Measurements from ENCODE around the gene MYH10.

Gene MYH10

DNA sequence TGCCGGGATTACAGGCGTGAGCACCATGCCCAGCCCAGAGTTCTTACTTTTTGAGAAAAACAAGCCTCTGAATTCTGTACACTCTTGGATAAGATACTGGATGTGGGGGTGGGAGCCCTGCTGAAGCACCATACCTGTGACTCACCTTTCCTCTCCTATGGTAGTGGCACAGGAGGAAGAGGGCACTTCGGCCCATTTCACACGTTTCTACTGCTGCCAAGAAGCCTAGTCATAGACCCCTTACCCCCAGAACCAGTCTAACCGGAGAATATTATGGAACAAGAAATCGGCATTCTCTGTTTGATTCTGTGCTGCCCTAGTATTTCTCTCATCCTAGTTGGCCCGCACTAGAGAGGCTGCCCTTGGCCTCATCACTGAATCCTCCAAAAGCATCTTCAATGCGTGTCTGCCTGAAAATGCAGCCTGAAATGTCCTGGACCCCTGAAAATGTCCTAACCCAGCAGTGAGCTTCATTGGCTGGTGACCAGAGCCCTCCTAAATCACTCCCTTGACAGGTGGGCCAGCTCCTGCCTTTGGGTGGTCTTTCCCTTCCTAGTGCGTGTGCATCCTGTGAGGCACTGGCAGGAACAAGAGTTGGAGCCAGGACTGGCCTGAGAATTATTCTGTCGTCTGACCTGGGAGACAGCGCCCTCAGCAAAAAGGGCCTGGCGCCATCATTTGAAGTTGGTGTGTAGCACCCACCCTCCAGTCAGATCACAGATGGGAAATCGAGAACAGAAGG, 156.9 kb downstream of the MYH10 start:
- no peak for DNase-seq (ENCODE audit: low read depth)

DNA sequence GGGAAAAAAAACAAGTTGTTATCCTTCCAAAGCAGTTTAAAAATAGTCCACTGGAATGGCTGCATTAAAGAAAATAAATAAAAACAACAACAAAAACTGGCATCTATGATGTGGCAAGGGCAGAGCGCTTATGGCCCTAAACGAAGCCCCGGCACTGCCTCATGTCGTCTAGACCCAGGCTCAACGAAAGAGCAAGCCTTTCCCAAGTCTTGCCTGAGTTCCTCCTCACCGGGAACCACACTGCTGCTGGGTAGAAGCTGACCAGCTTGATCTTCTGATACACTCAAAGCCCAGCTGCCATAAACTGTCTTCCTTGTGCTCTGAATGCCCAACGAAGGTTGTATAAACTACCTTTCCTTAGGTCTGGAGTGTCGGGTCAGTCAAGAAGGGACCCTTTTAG, 157.9 kb downstream of the MYH10 start:
- no peak for DNase-seq (ENCODE audit: low read depth)

DNA sequence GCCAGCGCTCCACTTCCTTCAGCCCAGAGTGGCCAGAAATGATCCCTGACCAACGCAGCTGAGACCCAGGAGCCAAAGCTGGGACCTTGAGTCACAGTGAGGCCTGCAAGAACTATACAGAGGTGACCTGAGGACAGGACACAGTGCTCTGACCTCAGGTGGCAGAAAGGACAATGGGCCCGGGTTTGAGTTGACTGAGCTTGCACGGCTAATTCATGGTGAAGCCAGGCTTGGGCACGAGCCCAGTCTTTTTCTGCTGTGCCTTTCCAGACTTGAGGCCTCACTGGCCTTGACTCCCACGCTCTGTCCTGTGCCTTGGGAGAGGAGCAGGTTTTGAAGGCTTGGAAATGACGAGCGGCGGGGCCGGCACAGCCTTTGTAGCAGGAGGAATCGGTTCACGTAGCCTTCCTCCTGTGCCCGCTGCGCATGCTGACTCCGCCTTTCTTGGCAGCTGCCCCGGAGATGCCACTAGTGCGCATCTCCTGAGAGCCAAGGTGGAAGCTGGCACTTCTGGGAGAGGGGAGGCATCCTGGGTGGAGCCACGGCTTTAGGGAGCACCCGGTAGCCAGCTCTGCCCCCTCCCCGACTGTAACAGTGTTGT, 160.0 kb downstream of the MYH10 start:
- no peak for DNase-seq (ENCODE audit: low read depth)

DNA sequence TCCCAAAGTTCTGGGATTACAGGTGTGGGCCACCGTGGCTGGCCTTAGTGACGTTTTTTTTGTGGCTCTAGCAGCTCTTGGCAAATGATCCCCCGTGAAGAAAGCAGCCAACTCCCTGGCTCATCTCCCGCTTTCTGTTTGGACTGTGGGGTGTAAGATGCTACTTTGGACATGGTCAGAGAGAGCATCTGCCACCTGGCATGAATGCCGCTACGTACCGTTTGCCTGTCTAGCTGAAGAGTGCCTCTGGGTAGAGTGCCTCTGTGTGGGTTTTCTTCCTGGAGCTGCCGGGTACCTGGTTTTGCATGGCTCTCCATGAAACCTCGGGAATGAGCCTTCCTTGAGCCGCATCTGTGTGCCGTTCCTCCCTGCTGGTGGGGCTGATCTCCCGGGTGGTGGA, 160.6 kb downstream of the MYH10 start:
- DNase-seq (ENCODE audit: low read depth): no peak

DNA sequence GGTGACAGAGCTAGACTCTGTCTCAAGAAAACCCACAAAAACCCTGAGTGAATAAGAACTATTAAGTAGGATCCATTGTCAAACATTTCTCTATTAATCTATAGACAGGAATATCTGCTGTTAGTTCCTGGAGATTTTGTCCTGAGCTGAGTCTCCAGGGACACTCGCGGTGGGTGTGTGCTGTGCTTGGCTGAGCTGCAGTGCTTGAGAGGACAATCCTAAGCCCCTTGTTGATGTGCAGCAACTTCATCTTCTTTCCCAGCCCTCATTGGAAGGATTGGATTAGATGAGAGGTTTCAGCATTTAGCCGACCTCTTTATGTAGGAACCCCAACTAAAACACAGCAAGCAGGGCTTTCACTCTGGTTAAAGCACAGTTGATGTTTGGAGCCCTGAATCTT, 161.5 kb downstream of the MYH10 start:
- no peak for DNase-seq (ENCODE audit: low read depth)

DNA sequence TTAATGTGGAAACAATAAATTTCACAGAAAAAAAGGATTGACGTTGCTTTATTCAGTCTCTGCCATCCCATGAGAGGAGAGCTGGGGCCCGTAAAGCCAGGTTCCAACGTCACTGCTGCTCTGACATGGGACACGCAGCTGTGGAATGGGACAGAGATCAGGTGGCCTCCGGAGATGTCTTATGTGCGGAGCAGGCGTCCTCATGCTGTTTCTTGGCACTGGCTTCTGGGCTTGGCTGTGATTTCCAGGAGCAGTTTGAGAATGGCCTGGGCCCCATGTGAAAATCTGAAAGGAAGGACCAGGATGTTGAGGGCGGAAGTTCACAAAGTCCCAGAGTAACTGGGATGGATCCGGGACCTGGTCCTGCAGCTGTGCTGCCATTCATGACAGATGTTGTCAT, 162.4 kb downstream of the MYH10 start:
- no peak for DNase-seq (ENCODE audit: low read depth)

DNA sequence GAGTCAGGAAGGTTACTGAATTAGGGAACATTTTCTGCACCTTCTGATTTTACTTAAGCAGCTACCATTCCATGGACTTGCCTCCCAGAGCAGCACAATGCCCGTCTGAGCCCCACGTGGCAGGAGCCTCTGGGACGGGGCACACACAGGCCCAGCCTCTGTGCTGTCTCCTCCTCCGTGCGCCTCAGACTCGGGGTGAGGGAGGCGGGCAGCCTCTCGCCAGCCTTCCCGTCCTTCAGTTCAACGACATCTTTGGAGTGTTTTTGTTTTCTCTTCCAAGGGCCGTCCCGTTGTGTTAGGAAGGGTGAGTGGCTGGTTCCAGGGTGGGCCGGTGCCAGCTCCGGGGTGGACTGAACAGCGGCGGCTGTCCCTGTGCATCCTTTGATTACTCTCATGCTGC, 163.0 kb downstream of the MYH10 start:
- DNase-seq (ENCODE audit: low read depth): no peak

DNA sequence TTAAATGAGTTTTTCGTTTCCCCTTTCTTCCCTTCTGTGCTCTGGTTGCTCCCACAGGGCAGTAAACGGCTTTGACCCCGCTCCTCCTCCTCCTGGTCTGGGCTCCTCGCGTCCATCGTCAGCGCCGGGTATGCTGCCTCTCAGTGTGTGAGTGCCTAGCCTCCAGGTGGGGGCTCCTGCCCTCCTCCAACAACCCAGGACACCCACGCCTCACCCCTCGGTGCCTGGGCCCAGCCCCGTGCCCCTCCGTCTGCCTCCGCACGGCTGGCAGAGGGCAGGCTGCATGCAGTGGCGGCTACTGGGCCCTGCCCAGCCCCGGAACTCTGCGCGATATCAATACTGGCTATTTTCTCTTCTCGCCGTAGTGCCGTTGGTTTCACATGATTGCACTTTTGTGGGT, 163.7 kb downstream of the MYH10 start:
- no peak for DNase-seq (ENCODE audit: low read depth)

DNA sequence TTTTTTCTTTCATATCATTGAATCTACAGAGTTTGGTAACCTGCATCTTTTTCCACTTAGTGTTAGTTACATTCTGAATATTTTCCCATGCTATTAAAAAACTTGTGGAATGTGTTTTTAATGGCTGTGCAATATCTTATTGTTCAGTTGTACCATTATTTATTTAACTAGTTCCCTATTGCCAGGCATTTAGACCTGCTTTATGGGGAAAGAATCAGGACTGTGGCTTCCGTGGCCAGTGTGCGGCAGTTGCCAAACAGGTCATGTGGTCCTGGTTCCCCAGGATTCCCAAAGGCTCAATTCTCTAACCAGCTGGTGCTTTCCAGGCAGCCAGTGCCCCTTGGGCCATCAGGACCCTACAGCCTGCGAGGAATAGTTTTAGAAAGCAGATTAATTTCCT, 164.1 kb downstream of the MYH10 start:
- DNase-seq (ENCODE audit: low read depth): no peak

DNA sequence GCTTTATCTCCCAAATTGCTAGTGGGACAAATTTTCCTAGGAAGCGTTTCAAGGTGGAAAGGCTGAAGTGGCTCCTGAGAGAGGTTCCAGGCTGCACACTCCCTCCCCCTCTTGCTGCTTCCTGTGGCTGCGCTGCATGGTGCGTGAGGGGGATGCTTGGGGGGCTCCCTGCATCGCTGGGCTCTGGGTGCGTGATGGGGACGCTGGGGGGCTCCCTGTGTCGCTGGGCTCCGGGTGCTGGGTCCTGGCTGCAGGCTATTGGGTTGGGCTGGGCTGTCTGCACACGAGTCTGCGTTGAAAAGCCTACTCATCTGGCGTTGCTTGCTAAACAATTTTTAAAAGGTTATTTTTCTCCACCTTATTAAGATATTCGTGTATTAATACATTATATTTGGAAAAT, 164.8 kb downstream of the MYH10 start:
- no peak for DNase-seq (ENCODE audit: low read depth)

DNA sequence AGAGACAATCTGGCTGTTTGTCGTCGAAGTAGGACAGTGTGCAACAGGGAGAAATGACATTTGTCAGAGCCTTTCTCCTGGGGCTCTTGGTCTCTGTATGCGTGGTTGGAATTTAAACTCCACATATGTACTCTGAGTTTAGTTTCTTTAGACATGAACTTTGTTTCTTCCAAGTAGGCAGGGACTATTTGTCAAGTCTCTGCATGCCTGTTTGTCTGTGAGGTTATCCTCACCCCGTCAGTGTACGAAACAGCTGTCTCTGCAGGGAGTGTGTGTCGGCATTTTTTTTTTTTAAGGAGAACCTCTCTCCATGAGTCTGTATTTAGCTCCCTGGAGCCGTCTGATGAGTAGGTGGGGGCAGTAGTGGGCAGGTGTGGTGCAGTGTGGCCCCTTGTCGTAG, 165.2 kb downstream of the MYH10 start:
- DNase-seq (ENCODE audit: low read depth): no peak

DNA sequence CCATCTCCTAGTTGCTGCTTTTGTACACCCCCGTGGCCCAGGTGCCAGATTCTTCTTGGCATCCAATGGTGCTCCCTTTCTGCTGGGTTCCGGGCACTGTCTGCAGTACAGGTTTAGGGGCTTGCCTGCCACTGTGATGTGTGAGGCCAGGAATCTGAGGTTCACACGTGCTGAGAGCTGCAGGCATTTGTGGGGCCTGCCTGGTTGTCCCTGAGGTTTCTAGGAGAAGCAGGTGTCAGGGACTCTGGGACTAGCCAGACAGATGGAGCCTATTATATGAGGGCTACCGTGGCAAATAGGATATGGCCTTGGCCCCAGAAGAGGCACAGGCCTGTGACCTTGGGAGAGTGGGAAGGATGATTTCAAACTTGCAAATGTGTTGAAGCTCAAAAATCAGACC, 165.6 kb downstream of the MYH10 start:
- no peak for DNase-seq (ENCODE audit: low read depth)

DNA sequence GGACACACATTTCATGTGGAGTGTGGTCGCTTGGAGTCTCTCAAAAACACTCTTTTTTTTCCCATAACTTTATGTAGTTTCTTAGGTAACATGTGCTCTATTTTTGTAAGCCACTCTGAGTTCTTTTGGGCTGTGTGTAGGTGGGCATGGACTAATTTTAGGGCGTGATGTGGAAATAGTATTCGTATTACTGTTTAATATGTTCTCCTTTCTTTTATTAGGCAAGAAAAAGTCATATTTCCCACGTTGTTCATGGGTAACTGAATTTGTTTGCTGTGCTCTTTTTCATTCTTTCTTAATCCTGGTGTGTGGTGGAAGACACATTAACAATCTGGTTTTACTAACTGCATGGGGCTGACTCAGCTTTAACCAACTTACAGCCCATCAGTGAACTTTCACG, 167.4 kb downstream of the MYH10 start:
- no peak for DNase-seq (ENCODE audit: low read depth)

DNA sequence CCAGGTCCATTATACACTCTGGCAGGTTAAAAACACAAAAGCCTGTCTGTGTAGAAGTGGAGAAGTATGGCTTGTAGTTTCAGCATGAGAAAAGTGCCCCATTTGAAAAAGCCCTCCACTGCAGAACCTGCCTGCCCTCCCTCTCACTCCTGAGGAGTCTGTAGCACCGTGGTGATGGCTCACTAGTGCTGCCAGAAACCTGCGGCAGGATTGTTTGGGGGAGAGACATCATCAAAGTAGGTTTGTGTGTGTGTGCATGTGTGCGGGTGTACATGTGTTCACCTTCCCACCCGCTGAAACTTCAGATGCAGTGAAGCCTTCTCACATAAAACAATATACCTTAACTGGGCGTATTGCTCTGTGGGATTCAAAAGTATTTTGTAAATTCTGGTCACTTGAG, 168.0 kb downstream of the MYH10 start:
- DNase-seq (ENCODE audit: low read depth): no peak

DNA sequence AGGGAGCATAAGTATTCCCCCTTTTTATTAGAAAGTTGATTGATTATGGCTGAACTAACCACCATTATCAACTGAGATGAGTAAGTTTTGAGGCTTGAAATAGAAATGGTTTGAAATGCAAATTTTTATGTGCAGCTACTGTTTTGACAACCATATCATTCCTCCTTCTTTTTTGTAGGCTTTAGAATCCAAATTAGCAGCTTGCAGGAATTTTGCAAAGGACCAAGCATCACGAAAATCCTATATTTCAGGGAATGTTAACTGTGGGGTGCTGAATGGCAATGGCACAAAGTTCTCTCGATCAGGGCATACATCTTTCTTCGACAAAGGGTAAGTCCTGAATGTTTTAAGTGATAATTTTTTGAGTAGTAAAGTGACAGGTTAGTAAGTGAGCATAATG, 170.7 kb downstream of the MYH10 start:
- DNase-seq (ENCODE audit: low read depth): no peak

DNA sequence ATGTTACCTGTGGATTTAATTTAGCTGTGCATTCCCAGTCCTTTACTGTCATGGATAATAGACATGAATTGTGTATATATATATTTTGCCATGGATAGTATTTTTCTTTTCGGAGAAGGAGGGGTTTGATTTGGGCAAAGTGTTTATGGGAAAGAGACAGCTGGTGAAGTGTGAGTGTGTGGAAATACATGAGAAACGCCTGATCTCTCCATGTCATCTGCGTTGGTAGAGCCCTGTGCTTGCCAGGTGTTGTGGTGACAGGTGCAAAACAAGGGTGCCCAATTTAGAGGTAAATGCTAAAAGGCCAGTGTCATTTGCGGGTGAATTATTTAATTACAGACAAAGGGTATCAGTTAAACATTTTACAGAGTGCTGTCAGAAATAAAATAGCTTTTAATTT, 171.4 kb downstream of the MYH10 start:
- no peak for DNase-seq (ENCODE audit: low read depth)

DNA sequence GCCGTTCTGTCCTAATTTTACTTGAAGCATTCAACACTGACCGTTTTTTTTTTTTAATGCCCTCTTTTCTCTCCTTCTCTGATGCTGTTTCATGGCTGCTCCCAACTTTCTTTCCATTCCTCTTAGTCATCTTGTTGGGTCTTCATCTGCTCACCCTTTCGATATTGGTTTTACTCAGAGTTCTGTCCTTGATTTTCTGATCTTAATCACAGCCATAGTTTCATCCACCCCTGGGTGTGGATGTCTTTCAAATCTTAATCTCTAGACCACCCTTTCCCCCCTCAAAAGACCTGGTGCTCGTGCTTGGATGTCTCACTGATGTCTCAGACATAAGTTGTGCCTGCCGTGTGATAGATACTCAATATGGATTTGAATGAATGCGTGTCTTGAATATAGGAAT, 172.4 kb downstream of the MYH10 start:
- DNase-seq (ENCODE audit: low read depth): no peak

DNA sequence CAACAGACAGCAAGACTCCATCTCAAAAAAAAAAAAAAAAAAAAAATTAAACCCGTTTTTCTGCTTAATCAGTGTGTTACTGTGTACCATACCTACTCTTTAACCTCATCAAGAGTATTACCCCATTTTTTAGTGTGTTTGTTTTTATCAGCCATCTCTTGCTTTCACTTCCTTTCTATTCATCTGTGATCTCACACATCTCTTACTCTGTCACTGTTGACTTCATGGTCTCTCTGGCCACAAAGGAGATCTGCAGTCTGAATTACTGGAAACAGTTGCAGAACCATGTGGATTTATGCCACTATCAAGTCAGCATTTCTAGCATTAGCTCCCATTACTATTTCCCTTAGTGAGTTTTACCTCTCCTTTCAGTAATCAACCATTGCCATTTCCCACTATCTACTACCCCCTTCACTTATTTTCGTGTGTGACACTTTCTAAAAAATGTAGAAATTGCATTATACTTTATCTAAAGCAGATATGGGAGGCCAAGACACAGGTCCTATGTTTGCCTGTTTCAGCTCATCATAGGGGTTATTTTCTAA, 174.8 kb downstream of the MYH10 start:
- no peak for DNase-seq (ENCODE audit: low read depth)

DNA sequence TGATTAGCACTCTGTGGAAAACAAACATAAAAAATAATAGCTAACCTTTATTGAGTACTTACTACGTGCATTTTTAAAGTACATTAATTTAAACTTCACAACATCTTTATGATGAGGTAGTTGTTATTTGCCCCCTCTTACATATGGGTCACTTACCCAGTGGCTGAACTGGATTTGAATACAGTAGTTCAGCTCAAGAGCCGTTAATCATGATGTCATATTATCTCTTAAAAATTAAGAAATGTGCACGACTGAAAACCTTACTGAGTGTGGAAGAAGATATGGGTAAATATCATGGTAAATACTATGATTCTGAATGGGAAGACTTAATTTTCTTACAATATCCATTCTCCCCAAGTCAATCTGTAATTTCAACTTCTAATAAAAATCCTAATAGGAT, 177.2 kb downstream of the MYH10 start:
- no peak for DNase-seq (ENCODE audit: low read depth)

DNA sequence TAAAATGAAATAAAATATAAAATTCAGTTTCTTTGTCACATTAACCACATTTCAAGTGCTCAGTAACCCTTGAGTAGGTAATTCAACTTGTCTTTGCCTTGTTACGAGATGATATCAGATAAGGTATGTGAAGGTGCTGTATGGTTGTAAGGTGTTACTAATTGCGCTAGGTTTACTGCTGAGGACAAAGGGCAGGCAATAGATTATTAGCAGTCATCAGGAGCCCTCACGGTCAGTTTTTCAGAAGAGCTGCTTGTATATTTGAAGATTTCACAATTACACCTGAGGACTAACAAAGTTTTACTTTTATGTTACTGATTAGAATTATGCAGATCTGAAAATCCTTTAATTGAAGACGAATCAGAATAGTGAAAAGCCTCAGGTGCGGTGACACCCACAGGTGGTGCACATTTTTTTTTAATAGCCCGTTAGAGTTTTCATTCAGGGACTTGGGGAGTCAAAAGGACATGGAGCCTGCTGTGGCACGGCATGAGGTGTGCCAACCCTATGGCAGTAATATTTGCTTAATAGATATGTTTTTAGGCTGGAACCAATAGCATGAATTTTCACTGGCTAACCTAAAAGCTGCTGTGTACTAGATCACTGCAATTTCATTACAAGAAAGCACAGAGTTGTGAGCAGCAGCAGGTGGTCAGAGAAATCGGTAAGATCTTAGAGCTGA, 178.5 kb downstream of the MYH10 start:
- no peak for DNase-seq (ENCODE audit: low read depth)

DNA sequence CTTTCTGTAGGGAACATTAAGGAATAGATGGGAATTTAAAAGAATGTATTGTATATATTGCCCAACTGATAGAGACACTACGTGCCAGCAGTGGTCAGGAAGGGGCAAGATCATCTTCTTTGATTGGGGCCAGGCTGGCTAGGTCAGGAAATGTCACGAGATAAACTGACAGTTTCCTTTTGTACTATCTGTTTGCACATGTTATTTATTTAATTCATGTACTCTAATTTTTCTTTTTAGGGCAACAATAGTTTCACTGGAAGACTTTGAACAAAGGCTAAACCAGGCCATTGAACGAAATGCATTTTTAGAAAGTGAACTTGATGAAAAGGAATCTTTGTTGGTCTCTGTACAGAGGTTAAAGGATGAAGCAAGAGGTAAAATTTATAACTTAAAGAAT, 182.2 kb downstream of the MYH10 start:
- no peak for DNase-seq (ENCODE audit: low read depth)

DNA sequence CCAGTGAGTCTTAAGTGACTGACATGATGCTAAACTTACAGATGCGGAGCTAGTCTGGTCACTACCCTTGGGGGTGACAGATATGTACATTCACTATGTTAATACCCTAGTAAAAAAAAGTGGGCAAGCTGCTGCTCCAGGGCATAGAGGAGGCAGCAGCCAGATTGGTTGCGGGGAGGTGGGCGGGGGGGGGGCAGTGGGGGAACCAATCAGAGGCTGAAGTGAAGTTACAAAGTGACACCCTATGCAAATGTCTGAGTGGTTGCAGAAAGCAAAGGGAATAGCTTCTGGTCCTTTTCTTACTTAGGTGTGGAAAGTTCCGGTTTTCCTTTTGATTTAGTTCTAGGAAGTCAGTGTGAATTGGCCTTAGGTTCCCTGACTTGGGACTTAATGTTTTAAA, 182.7 kb downstream of the MYH10 start:
- DNase-seq (ENCODE audit: low read depth): no peak

DNA sequence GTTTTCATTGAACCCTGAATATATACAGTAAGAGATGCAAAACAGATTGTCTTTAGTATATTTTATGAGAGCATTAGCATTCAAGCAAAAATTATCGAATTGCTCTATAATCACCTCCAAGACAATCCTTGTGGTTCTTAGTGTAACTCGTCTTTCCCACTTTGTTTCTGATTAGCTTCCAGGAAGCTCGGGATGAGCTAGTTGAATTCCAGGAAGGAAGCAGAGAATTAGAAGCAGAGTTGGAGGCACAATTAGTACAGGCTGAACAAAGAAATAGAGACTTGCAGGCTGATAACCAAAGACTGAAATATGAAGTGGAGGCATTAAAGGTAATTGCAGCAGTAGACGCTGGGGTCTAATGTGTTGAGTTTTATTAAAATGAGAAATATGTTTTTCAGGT, 185.0 kb downstream of the MYH10 start:
- DNase-seq (ENCODE audit: low read depth): no peak
